Measurements from ENCODE around the gene SLC25A3.
"Not testable (repeated sequence)": the region's sequence is repeated elsewhere in the genome, so short reads cannot be mapped to it uniquely, and the experiment has no call there.

SLC25A3 gene

GRCh38 chr12:98593351-98594049 is at the start of gene SLC25A3:
TSS of gene SLC25A3 (plus strand) at chr12:98593686. CDS start at chr12:98593979, 293 bp downstream.
- peak; percentile 91 for DNase-seq

GRCh38 chr12:98543701-98544100 is 49.8 kb upstream of the SLC25A3 start:
- no peak for DNase-seq

GRCh38 chr12:98544751-98545150 is 48.7 kb upstream of the SLC25A3 start:
- DNase-seq = no peak

DNA sequence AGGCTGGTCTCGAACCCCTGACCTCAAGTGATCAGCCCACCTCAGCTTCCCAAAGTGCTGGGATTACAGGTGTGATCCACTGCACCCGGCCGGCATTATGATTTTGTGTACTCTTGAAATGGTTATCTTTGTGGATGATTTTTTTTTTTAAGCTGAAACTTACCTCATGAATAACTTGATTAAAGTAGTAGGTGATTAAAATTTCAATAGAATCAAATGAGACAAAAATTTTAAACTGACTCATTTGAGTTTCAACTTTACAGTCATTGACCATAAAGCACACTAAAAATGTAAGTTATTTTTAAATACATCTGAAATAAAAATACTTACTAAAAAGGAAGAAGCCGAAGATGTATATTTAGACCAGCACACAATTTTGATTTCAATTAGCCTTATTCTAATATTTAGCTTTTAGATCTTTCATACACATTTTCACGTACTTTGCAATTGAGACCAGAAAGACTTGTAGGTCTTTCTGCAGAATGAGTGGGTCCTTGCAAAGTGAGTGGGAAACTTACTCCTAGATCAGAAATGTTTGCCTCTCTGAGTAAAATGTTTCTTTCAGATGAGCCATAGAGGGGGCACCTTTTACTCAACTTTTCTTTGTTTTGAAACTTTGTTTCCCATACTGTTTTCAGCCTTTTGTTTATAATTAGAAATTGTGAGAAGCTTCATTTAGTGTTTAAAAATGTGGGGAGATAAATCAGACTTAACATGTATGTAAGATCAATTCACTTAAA is 43.9 kb upstream of the SLC25A3 start:
- DNase-seq = no peak

DNA sequence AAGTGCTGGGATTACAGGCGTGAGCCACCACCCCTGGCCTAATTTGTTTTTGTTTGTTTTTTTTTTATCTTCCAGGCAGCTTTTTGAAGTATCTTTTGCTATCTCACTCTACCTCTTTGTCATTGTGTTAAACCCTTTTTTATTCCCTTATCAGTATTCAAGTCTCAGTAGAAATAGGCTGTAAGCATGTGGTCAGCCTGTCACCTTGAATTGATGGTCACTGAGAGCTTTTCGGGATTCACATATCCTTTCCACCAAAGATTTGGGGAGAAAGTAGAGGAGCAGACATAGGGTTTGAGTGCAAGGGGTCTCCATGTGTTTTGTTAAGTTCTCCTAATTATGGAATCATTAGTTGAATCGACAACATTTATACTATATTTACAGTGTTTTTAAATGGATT is 41.7 kb upstream of the SLC25A3 start:
- DNase-seq = no peak

- DNase-seq = not testable (repeated sequence)
Observed at GRCh38 chr12:98558097-98558496, 35.4 kb upstream of the SLC25A3 start.

DNA sequence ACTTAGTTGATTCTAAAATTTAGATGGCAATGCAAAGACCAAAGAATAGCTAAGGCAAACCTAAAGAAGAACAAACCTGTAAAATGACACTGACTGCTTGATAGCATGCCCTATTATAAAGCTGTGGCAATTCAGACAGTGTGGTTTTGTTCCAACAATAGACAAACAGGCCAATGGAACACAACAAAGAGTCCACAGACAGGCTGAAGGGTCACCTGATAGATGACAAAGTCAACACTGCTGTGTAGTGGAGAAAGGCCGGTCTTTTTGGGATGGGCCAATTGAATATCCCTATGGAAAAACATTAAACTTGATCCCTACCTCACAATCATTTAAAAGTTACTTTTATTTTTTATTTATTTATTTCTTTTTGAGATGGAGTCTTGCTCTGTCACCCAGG is 33.8 kb upstream of the SLC25A3 start:
- no peak for DNase-seq

- DNase-seq = no peak
Observed at GRCh38 chr12:98561846-98562245, 31.6 kb upstream of the SLC25A3 start.

- no peak for DNase-seq
Observed at GRCh38 chr12:98572010-98572409, 21.5 kb upstream of the SLC25A3 start.

DNA sequence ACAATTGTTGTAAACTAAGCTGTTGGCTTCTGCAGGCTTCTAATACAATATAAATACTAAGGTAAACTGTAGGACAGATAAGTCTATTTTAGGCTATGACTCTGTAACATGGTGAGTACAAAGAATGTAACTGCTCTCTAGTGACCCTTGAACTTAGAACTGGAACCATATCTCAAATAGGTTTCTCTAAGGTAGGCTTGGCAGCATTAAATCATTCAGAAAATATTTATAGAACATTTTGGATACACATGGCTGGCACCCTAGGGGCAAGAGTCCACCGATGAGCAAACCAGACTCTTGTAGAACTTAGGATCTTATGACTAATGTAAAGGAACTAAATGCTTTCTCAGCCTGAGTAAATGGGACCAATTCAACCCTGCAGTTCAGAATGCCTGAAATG is 19.4 kb upstream of the SLC25A3 start:
- DNase-seq = no peak

DNA sequence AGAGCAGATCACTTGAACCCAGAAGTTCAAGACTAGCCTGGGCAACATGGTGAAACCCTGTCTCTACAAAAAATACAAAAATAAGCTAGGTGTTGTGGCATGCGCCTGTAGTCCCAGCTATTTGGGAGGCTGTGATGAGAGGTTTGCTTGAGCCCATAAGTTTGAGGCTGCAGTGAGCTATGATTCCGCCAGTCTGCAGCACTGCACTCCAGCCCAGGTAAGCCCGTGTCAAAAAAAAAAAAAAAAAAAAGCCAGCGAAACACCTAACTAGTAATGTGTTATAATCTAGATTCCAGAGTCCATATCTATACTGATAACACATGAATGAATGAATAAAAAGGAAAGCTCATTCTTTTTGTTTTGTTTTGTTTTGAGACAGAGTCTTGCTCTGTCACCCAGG is 18.5 kb upstream of the SLC25A3 start:
- no peak for DNase-seq

DNA sequence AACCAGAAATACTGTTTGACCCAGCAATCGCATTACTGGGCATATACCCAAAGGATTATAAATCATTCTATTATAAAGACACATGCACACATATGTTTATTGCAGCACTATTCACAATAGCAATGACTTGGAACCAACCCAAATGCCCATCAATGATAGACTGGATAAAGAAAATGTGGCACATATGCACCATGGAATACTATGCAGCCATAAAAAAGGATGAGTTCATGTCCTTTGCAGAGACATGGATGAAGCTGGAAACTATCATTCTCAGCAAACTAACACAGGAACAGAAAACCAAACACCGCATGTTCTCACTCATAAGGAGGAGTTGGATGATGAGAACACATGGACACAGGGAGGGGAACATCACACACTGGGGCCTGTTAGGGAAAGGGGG is 16.7 kb upstream of the SLC25A3 start:
- not testable (repeated sequence) for DNase-seq

GRCh38 chr12:98578392-98578791 is 15.1 kb upstream of the SLC25A3 start:
- DNase-seq = no peak

DNA sequence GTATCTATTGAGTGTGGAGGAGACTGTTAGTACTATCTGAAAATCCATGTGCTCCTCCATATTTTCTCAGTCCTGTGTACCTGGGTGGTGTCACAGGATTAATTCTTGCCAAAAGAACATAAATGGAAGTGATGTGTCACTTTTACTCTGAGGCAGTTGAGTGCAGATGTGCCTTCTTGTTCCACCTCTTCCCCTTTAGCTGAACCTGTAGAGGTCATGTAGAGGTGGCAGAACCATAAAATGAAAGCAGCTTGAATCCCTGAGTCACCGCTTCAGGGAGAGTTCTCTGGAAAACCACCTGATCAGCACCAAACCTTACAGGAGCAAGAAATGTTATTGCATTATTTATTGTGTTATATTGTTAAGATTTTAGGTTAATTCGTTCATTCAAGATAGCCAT is 14.7 kb upstream of the SLC25A3 start:
- no peak for DNase-seq

GRCh38 chr12:98579347-98579746 is 14.1 kb upstream of the SLC25A3 start:
- no peak for DNase-seq

- no peak for DNase-seq
Observed at GRCh38 chr12:98579835-98580234, 13.7 kb upstream of the SLC25A3 start.

- no peak for DNase-seq
Observed at GRCh38 chr12:98580695-98581094, 12.8 kb upstream of the SLC25A3 start.

GRCh38 chr12:98581101-98581500 is 12.4 kb upstream of the SLC25A3 start:
- no peak for DNase-seq

DNA sequence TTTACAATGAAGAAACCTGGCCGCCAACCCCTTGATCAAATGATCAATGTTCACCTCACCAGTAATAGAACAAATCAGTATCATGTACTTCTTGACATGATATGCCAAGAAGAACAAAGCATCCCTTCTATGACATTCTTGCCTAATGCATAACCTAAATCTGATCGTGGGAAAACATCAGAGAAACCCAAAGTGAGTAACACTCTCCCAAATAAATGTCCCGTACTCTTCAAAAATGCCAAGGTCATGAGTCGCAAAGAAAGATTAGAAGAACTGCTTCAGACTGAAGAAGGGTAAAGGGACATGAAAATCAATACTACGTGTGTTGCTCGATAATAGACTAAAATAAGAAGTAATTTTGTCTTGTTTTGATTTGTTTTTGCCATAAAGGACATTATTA is 11.4 kb upstream of the SLC25A3 start:
- no peak for DNase-seq

DNA sequence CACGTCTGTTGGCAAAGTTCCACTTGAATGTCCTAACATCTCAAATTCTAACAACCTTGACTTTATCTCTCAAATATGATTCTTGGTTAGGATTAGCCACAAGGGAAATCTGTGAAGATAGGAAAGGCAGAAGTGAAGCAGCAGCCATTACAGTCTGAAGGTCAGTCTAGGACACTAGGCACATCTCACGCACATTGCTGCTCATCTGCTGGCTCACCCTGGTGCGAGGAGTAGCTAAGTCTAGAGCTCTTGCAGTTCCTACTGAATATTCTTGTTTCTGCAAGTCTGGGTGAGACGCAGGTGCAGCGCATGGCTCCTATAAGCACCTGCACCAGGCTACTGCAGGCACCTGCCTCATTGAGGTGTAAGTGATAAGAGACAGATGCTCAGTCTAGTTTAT is 6.4 kb upstream of the SLC25A3 start:
- DNase-seq = peak; percentile 70

- DNase-seq = no peak
Observed at GRCh38 chr12:98591209-98591608, 2.3 kb upstream of the SLC25A3 start.

DNA sequence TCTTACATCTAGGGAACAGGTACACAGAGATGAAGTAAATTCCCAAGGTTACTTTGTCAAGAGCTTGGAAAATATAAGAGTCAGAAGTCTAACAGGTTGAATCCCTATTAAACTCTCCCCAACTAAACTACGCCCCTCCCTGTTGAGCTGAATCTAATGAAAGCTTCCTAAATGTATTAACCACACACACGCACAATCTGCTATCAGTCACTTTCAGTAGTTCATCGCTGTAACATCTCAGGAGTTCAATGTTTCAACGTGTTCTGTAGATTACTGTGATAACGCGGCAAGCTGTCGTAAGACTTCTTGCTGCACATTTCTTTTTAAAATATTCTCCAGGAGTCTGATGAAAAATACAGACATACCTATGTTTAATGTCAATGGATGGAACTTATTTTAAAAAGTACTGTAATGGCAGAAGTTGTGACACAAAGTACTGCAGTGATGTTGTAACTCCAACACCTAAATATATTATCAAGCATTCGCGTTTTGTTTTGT is 612 bp upstream of the SLC25A3 start:
- no peak for DNase-seq

DNA sequence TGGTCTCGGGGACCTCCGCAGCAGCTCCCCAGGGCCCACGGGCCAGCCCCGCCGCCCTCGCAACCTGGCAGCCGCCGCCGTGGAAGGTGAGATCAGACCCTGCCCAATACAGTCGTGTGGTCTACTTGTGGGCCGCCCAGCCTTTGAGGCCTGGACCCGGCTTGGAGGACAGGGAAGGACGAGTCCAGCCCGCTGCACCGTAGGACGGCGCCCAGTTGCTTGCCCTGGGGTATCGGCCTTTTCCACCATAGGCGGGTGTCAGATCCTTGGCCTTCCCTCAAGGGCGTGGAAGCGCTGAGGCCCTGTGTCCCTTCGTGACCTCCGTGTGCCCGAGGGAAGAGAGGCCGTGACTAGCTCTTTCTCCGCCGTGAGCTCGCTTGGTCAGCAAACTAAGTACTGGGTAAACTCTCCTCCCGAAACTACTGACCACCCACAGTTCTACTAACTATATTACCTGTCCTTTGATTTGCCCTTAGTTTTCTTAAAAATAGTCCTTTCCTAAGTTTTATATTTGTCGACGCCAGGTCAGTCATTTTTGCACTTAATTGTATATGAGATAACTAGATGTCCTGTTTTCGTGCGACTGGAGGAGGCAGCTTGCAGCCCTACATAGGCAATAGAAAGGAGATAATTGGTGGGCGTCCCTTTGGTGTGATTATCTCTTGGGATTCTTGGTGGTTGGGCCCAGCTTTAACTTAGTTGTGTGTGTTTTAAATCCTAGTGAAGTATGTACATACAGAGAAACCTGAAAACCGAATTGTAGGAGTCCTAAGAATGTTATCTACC is 757 bp downstream of the SLC25A3 start:
- no peak for DNase-seq
